Measurements from ENCODE around the gene MRC1. TPM values are rescaled to one million over a fixed set of nuclear protein-coding genes. Genes with fewer than 3 reads are reported as not detected.

MRC1 gene
- total and polyA plus RNA-seq, 4 donors: 14.0 to 161 (median 43.6) TPM

GRCh38 chr10:17816199-17816598 lies 7.1 kb downstream of the MRC1 start:
- Histone ChIP-seq H3K36me3 (ENCODE audit: control insufficient read depth in 4 of 4, insufficient read depth in 4 of 4, low read length in 4 of 4) (no peaks in the 10 kb centered on the region), H3K4me1 (ENCODE audit: control insufficient read depth in 5 of 5, insufficient read depth in 5 of 5, low read length in 5 of 5) (no peaks in the 10 kb centered on the region), H3K27me3 (ENCODE audit: control insufficient read depth in 3 of 3, insufficient read depth in 3 of 3, low read length in 2 of 3) (no peaks in the 10 kb centered on the region), H3K9ac (ENCODE audit: insufficient read depth in 1 of 2, low read length in 2 of 2) (no peak overlapping the region), H3K9me3 (ENCODE audit: control insufficient read depth in 4 of 4, insufficient read depth in 3 of 4, low read length in 3 of 4) (no peaks in the 10 kb centered on the region), H3K4me3 (no peak overlapping the region), H3K27ac (ENCODE audit: low read depth in 1 of 2, low read length in 1 of 2) (no peak overlapping the region)
- WGBS, 2 donors: 59 to 79% methylated on average over 7 of the region's 7 CpGs
- TF ChIP-seq CTCF (IDR thresholded peaks at IDR 0.05; ENCODE audit: control extremely low read depth, extremely low read depth): no peak
- no peak for DNase-seq
- ATAC-seq (ENCODE audit: insufficient read depth, low FRiP score): no peak

DNA sequence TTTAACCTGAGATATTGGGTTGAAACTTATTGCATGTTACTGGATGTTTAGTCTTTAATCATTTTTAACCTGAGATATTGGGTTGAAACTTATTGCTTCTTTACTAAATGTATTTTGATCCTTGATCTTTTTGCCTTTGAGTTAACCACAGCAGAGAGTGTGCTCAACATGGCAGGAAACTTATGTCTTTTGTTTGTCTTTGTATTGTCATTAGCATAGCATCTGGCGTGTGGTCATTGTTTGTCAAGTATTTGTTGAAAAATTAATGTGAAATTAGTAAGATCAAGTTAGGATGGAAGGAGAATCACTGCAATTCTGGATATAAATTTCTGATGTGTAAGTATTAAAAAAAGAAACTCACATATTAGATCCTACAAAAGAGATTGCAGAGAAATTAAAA lies 8.2 kb downstream of the MRC1 start:
- 61 to 71% methylated on average over 1 of the region's 1 CpG for WGBS, 2 donors
- ATAC-seq (ENCODE audit: insufficient read depth, low FRiP score) (no peak), DNase-seq (no peak)
- Histone ChIP-seq H3K27me3 (ENCODE audit: control insufficient read depth in 3 of 3, insufficient read depth in 3 of 3, low read length in 2 of 3) (no peaks in the 10 kb centered on the region), H3K9me3 (ENCODE audit: control insufficient read depth in 4 of 4, insufficient read depth in 3 of 4, low read length in 3 of 4) (no peaks in the 10 kb centered on the region), H3K9ac (ENCODE audit: insufficient read depth in 1 of 2, low read length in 2 of 2) (no peak overlapping the region), H3K4me3 (no peak overlapping the region), H3K36me3 (ENCODE audit: control insufficient read depth in 4 of 4, insufficient read depth in 4 of 4, low read length in 4 of 4) (no peaks in the 10 kb centered on the region), H3K27ac (ENCODE audit: low read depth in 1 of 2, low read length in 1 of 2) (no peak overlapping the region), H3K4me1 (ENCODE audit: control insufficient read depth in 5 of 5, insufficient read depth in 5 of 5, low read length in 5 of 5) (no peaks in the 10 kb centered on the region)
- TF ChIP-seq CTCF (IDR thresholded peaks at IDR 0.05; ENCODE audit: control extremely low read depth, extremely low read depth): no peak

DNA sequence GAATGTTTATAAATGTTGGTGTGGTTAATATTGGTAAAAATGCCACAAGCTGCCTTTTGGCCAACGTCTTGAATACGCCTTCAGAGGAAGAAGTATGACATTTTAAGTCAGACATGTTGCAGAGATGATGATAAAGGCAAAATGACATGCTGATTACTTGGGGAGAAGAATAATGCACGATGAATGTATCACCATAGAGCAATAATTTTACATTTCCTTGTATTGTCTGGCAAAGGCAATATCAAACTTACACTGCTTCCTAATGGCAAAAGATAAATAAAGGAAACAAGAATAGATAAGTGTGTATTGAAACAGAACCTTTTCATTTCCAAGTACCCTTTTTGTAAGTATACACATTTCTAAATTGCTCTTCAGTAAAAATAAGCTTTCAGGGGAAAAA lies 8.6 kb downstream of the MRC1 start:
- H3K36me3 ChIP-seq (ENCODE audit: control insufficient read depth in 4 of 4, insufficient read depth in 4 of 4, low read length in 4 of 4): no peaks in the 10 kb centered on the region
- no peaks in the 10 kb centered on the region for H3K27me3 ChIP-seq (ENCODE audit: control insufficient read depth in 3 of 3, insufficient read depth in 3 of 3, low read length in 2 of 3)
- TF ChIP-seq CTCF (IDR thresholded peaks at IDR 0.05; ENCODE audit: control extremely low read depth, extremely low read depth): no peak
- no peak for ATAC-seq (ENCODE audit: insufficient read depth, low FRiP score)
- H3K9ac ChIP-seq (ENCODE audit: insufficient read depth in 1 of 2, low read length in 2 of 2): no peak overlapping the region
- H3K27ac ChIP-seq (ENCODE audit: low read depth in 1 of 2, low read length in 1 of 2): no peak overlapping the region
- no peaks in the 10 kb centered on the region for H3K9me3 ChIP-seq (ENCODE audit: control insufficient read depth in 4 of 4, insufficient read depth in 3 of 4, low read length in 3 of 4)
- WGBS, 2 donors: 64 to 72% methylated on average over 3 of the region's 3 CpGs
- no peaks in the 10 kb centered on the region for H3K4me1 ChIP-seq (ENCODE audit: control insufficient read depth in 5 of 5, insufficient read depth in 5 of 5, low read length in 5 of 5)
- DNase-seq: no peak
- H3K4me3 ChIP-seq: no peak overlapping the region

GRCh38 chr10:17819836-17820235 lies 10.7 kb downstream of the MRC1 start:
- DNase-seq (no peak), ATAC-seq (ENCODE audit: insufficient read depth, low FRiP score) (no peak)
- Histone ChIP-seq H3K4me3 (no peak overlapping the region), H3K9ac (ENCODE audit: insufficient read depth in 1 of 2, low read length in 2 of 2) (no peak overlapping the region), H3K36me3 (ENCODE audit: control insufficient read depth in 4 of 4, insufficient read depth in 4 of 4, low read length in 4 of 4) (no peaks in the 10 kb centered on the region), H3K27ac (ENCODE audit: low read depth in 1 of 2, low read length in 1 of 2) (no peak overlapping the region), H3K9me3 (ENCODE audit: control insufficient read depth in 4 of 4, insufficient read depth in 3 of 4, low read length in 3 of 4) (no peaks in the 10 kb centered on the region), H3K4me1 (ENCODE audit: control insufficient read depth in 5 of 5, insufficient read depth in 5 of 5, low read length in 5 of 5) (no peaks in the 10 kb centered on the region), H3K27me3 (ENCODE audit: control insufficient read depth in 3 of 3, insufficient read depth in 3 of 3, low read length in 2 of 3) (no peaks in the 10 kb centered on the region)
- TF ChIP-seq CTCF (IDR thresholded peaks at IDR 0.05; ENCODE audit: control extremely low read depth, extremely low read depth): no peak
- 83 to 90% methylated on average over 7 of the region's 7 CpGs for WGBS, 2 donors
